Spinal cord (tissue), 10 donors: Measurements from ENCODE around the gene L3MBTL3. TPM values are rescaled to one million over a fixed set of nuclear protein-coding genes. Genes with fewer than 3 reads are reported as not detected.

Experiments used
- DNase-seq, 6 donors: peaks; one replicate each; pipeline versions ENCODE4 v3.0.0 to v3.0.0-alpha.2; 2013 to 2015; ENCODE audit warnings: low spot score in 6 of 6, low read depth in 4 of 6
- H3K27ac ChIP-seq: one replicate; pipeline ENCODE4 v1.5.1; 2013; ENCODE audit warnings: low read depth, low read length, control low read depth
- H3K27me3 ChIP-seq: one replicate; pipeline ENCODE4 v1.6.1; 2013; ENCODE audit warnings: low read length; ENCODE audit not compliant: control insufficient read depth, insufficient read depth
- H3K36me3 ChIP-seq: one replicate; pipeline ENCODE4 v1.6.1; 2013; ENCODE audit warnings: low read length; ENCODE audit not compliant: control insufficient read depth, insufficient read depth
- H3K4me1 ChIP-seq: one replicate; pipeline ENCODE4 v1.6.1; 2013; ENCODE audit warnings: low read length; ENCODE audit not compliant: control insufficient read depth, insufficient read depth
- H3K4me3 ChIP-seq: one replicate; pipeline ENCODE4 v1.5.1; 2013; ENCODE audit warnings: low read depth, low read length, control low read depth
- H3K9me3 ChIP-seq: one replicate; pipeline ENCODE4 v1.6.1; 2013; ENCODE audit warnings: low read length; ENCODE audit not compliant: control insufficient read depth, insufficient read depth
- WGBS: methylation state at CpG from one replicate; pipeline ENCODE4 v1.1.5; 2013; ENCODE audit warnings: missing lambda C conversion rate; ENCODE audit not compliant: insufficient coverage; 5-methylcytosine and 5-hydroxymethylcytosine counted together
- polyA plus RNA-seq, 2 donors: library from polyadenylated mRNA; unstranded; fragments of 120-200 nt; gene quantifications; one replicate each; pipeline ENCODE4 v1.2.1, GENCODE V29; 2013; ENCODE audit not compliant: insufficient read length in 2 of 2
- total RNA-seq, 2 donors: library from RNA; depleted of rRNA in 1 of 2; stranded (reverse); fragments of 120-200 nt in 1 of 2; fragments of >200 nt in 1 of 2; gene quantifications; one replicate each; pipeline versions ENCODE4 v1.2.3 to v1.2.4, GENCODE V29; 2013 to 2014
- donor health status: healthy.

L3MBTL3 gene
- total and polyA plus RNA-seq, 4 donors, result 11.8 to 17.2 (median 13.2) TPM

GRCh38 chr6:130020907-130021629, 2.7 kb downstream of the L3MBTL3 start:
- Histone ChIP-seq H3K9me3 (no peaks in the 10 kb centered on the region), H3K27ac (peak overlapping the region; percentile 70)
- WGBS, result 7% methylated on average over 28 of the region's 29 CpGs

GRCh38 chr6:130026859-130027258, 8.5 kb downstream of the L3MBTL3 start:
- Histone ChIP-seq H3K27ac (no peak overlapping the region), H3K36me3 (no peaks in the 10 kb centered on the region), H3K9me3 (no peaks in the 10 kb centered on the region), H3K4me3 (no peak overlapping the region), H3K4me1 (no peaks in the 10 kb centered on the region), H3K27me3 (no peaks in the 10 kb centered on the region)
- DNase-seq, result no peak
- WGBS, result 77% methylated on average over 2 of the region's 2 CpGs

More at GRCh38 chr6:130020907-130021629, 2.7 kb downstream of the L3MBTL3 start:
- no peaks in the 10 kb centered on the region for H3K27me3 ChIP-seq
- peaks cover 7% of the 10 kb centered on the region for H3K4me1 ChIP-seq
- DNase-seq, result peak; percentile 77 to 97 (median 84)
- H3K4me3 ChIP-seq, result peak overlapping the region; percentile 75
- H3K36me3 ChIP-seq, result no peaks in the 10 kb centered on the region

GRCh38 chr6:130027948-130028347, 9.6 kb downstream of the L3MBTL3 start:
- H3K4me1 ChIP-seq, result no peaks in the 10 kb centered on the region
- H3K36me3 ChIP-seq, result no peaks in the 10 kb centered on the region
- no CpG with 5 or more reads among the region's 1 CpG for WGBS
- no peaks in the 10 kb centered on the region for H3K27me3 ChIP-seq
- DNase-seq, result no peak
- no peak overlapping the region for H3K27ac ChIP-seq
- no peak overlapping the region for H3K4me3 ChIP-seq
- H3K9me3 ChIP-seq, result no peaks in the 10 kb centered on the region

- WGBS, result 87% methylated on average over 3 of the region's 6 CpGs
- H3K9me3 ChIP-seq, result no peaks in the 10 kb centered on the region
- H3K36me3 ChIP-seq, result no peaks in the 10 kb centered on the region
- H3K4me1 ChIP-seq, result no peaks in the 10 kb centered on the region
- no peak for DNase-seq
- H3K27ac ChIP-seq, result no peak overlapping the region
- no peak overlapping the region for H3K4me3 ChIP-seq
- no peaks in the 10 kb centered on the region for H3K27me3 ChIP-seq
Measured at GRCh38 chr6:130029163-130029562, 10.8 kb downstream of the L3MBTL3 start.

GRCh38 chr6:130032758-130033340, 14.5 kb downstream of the L3MBTL3 start:
- no peaks in the 10 kb centered on the region for H3K27me3 ChIP-seq
- no peaks in the 10 kb centered on the region for H3K9me3 ChIP-seq
- WGBS, result 92% methylated on average over 9 of the region's 9 CpGs
- no peaks in the 10 kb centered on the region for H3K4me1 ChIP-seq
- no peak for DNase-seq
- H3K27ac ChIP-seq, result no peak overlapping the region
- H3K36me3 ChIP-seq, result no peaks in the 10 kb centered on the region
- no peak overlapping the region for H3K4me3 ChIP-seq

GRCh38 chr6:130033949-130034348, 15.6 kb downstream of the L3MBTL3 start:
- no peak overlapping the region for H3K27ac ChIP-seq
- H3K4me3 ChIP-seq, result no peak overlapping the region
- DNase-seq, result no peak
- H3K36me3 ChIP-seq, result no peaks in the 10 kb centered on the region
- H3K27me3 ChIP-seq, result no peaks in the 10 kb centered on the region
- no peaks in the 10 kb centered on the region for H3K9me3 ChIP-seq
- 100% methylated on average over 1 of the region's 5 CpGs for WGBS
- no peaks in the 10 kb centered on the region for H3K4me1 ChIP-seq

- H3K27me3 ChIP-seq, result no peaks in the 10 kb centered on the region
- no peaks in the 10 kb centered on the region for H3K4me1 ChIP-seq
- H3K27ac ChIP-seq, result no peak overlapping the region
- H3K4me3 ChIP-seq, result no peak overlapping the region
- H3K9me3 ChIP-seq, result no peaks in the 10 kb centered on the region
- 94% methylated on average over 2 of the region's 11 CpGs for WGBS
- no peaks in the 10 kb centered on the region for H3K36me3 ChIP-seq
- no peak for DNase-seq
Measured at GRCh38 chr6:130034378-130035146, 16.2 kb downstream of the L3MBTL3 start.

- Histone ChIP-seq H3K27me3 (no peaks in the 10 kb centered on the region), H3K36me3 (no peaks in the 10 kb centered on the region), H3K4me3 (no peak overlapping the region), H3K27ac (no peak overlapping the region), H3K4me1 (no peaks in the 10 kb centered on the region), H3K9me3 (no peaks in the 10 kb centered on the region)
- DNase-seq, result no peak
- 50% methylated on average over 2 of the region's 2 CpGs for WGBS
Measured at GRCh38 chr6:130035211-130035610, 16.8 kb downstream of the L3MBTL3 start.

- no peaks in the 10 kb centered on the region for H3K9me3 ChIP-seq
- no peak overlapping the region for H3K27ac ChIP-seq
- no peak for DNase-seq
- no CpG with 5 or more reads among the region's 3 CpGs for WGBS
- H3K4me3 ChIP-seq, result no peak overlapping the region
- no peaks in the 10 kb centered on the region for H3K36me3 ChIP-seq
- no peaks in the 10 kb centered on the region for H3K27me3 ChIP-seq
- H3K4me1 ChIP-seq, result no peaks in the 10 kb centered on the region
Measured at GRCh38 chr6:130037207-130037811, 18.9 kb downstream of the L3MBTL3 start.
